ENCODE data around the gene BICC1.

BICC1 gene

GRCh38 chr10:58645416-58646146, 132.9 kb downstream of the BICC1 start:
- no peak for TF ChIP-seq FOXP2 (optimal IDR thresholded peaks at IDR 0.05; ENCODE audit: borderline replicate concordance, extremely low read depth, extremely low read length, insufficient read depth)
- TF ChIP-seq REST (IDR thresholded peaks at IDR 0.05; ENCODE audit: insufficient read depth in 1 of 2, low read depth in 2 of 2, low read length in 2 of 2) = no peak
- no peak for TF ChIP-seq TAF1 (IDR thresholded peaks at IDR 0.05; ENCODE audit: borderline replicate concordance, insufficient read depth, low read length)
- no peak for TF ChIP-seq POLR2AphosphoS5 (IDR thresholded peaks at IDR 0.05; ENCODE audit: low read depth, low read length)
- no peak for TF ChIP-seq SIN3A (IDR thresholded peaks at IDR 0.05; ENCODE audit: borderline replicate concordance, insufficient read depth, low read length)

GRCh38 chr10:58647376-58648112, 134.9 kb downstream of the BICC1 start:
- TF ChIP-seq SIN3A (IDR thresholded peaks at IDR 0.05; ENCODE audit: borderline replicate concordance, insufficient read depth, low read length) = no peak
- no peak for TF ChIP-seq TAF1 (IDR thresholded peaks at IDR 0.05; ENCODE audit: borderline replicate concordance, insufficient read depth, low read length)
- no peak for TF ChIP-seq FOXP2 (optimal IDR thresholded peaks at IDR 0.05; ENCODE audit: borderline replicate concordance, extremely low read depth, extremely low read length, insufficient read depth)
- no peak for TF ChIP-seq POLR2AphosphoS5 (IDR thresholded peaks at IDR 0.05; ENCODE audit: low read depth, low read length)
- no peak for TF ChIP-seq REST (IDR thresholded peaks at IDR 0.05; ENCODE audit: insufficient read depth in 1 of 2, low read depth in 2 of 2, low read length in 2 of 2)

- TF ChIP-seq REST (IDR thresholded peaks at IDR 0.05; ENCODE audit: insufficient read depth in 1 of 2, low read depth in 2 of 2, low read length in 2 of 2) (no peak), TAF1 (IDR thresholded peaks at IDR 0.05; ENCODE audit: borderline replicate concordance, insufficient read depth, low read length) (no peak), SIN3A (IDR thresholded peaks at IDR 0.05; ENCODE audit: borderline replicate concordance, insufficient read depth, low read length) (no peak), POLR2AphosphoS5 (IDR thresholded peaks at IDR 0.05; ENCODE audit: low read depth, low read length) (no peak), FOXP2 (optimal IDR thresholded peaks at IDR 0.05; ENCODE audit: borderline replicate concordance, extremely low read depth, extremely low read length, insufficient read depth) (no peak)
Measured at GRCh38 chr10:58648131-58648530, 135.5 kb downstream of the BICC1 start.

GRCh38 chr10:58651040-58651439, 138.4 kb downstream of the BICC1 start:
- no peak for TF ChIP-seq TAF1 (IDR thresholded peaks at IDR 0.05; ENCODE audit: borderline replicate concordance, insufficient read depth, low read length)
- TF ChIP-seq FOXP2 (optimal IDR thresholded peaks at IDR 0.05; ENCODE audit: borderline replicate concordance, extremely low read depth, extremely low read length, insufficient read depth) = no peak
- TF ChIP-seq REST (IDR thresholded peaks at IDR 0.05; ENCODE audit: insufficient read depth in 1 of 2, low read depth in 2 of 2, low read length in 2 of 2) = no peak
- no peak for TF ChIP-seq POLR2AphosphoS5 (IDR thresholded peaks at IDR 0.05; ENCODE audit: low read depth, low read length)
- TF ChIP-seq SIN3A (IDR thresholded peaks at IDR 0.05; ENCODE audit: borderline replicate concordance, insufficient read depth, low read length) = no peak; the same call in 1 of the 2 replicates
